ENCODE results near the gene POLR3C.

The POLR3C gene

GRCh38 chr1:145845144-145845513 lies 21.1 kb downstream of the POLR3C start:
- TF ChIP-seq CTCF (IDR thresholded peaks at IDR 0.05; ENCODE audit: control insufficient read depth, extremely low read depth, insufficient read depth), result no peak
- no peak for DNase-seq (ENCODE audit: low read depth)
- peak overlapping the region; percentile 48 for H3K4me3 ChIP-seq (ENCODE audit: low read depth, low read length)

GRCh38 chr1:145845514-145846161 lies 21.6 kb downstream of the POLR3C start, which contains the start of gene NUDT17:
NUDT17 (plus strand) TSS chr1:145845630; CDS start chr1:145845641, 11 bp downstream.
- peak; percentile 91 for TF ChIP-seq CTCF (IDR thresholded peaks at IDR 0.05; ENCODE audit: control insufficient read depth, extremely low read depth, insufficient read depth)
- H3K4me3 ChIP-seq (ENCODE audit: low read depth, low read length), result peak within 1 kb of the TSS; percentile 48
- DNase-seq (ENCODE audit: low read depth), result peak; percentile 25

- no peak for DNase-seq (ENCODE audit: low read depth)
Measured at GRCh38 chr1:145846201-145846612, 22.2 kb downstream of the POLR3C start.

GRCh38 chr1:145847827-145848226 lies 23.8 kb downstream of the POLR3C start:
- no peak for TF ChIP-seq CTCF (IDR thresholded peaks at IDR 0.05; ENCODE audit: control insufficient read depth, extremely low read depth, insufficient read depth)
- no peak for DNase-seq (ENCODE audit: low read depth)
- H3K4me3 ChIP-seq (ENCODE audit: low read depth, low read length), result no peak overlapping the region

More at GRCh38 chr1:145846201-145846612, 22.2 kb downstream of the POLR3C start:
- peak; percentile 48 for TF ChIP-seq CTCF (IDR thresholded peaks at IDR 0.05; ENCODE audit: control insufficient read depth, extremely low read depth, insufficient read depth)
- no peak overlapping the region for H3K4me3 ChIP-seq (ENCODE audit: low read depth, low read length)

- TF ChIP-seq CTCF (IDR thresholded peaks at IDR 0.05; ENCODE audit: control insufficient read depth, extremely low read depth, insufficient read depth), result no peak
- no peak for DNase-seq (ENCODE audit: low read depth)
- H3K4me3 ChIP-seq (ENCODE audit: low read depth, low read length), result no peak overlapping the region
Measured at GRCh38 chr1:145849356-145850160, 25.6 kb downstream of the POLR3C start.

- TF ChIP-seq CTCF (IDR thresholded peaks at IDR 0.05; ENCODE audit: control insufficient read depth, extremely low read depth, insufficient read depth), result no peak
- no peak overlapping the region for H3K4me3 ChIP-seq (ENCODE audit: low read depth, low read length)
- DNase-seq (ENCODE audit: low read depth), result no peak
Measured at GRCh38 chr1:145855426-145855948, 31.5 kb downstream of the POLR3C start.

Data from LNCaP clone FGC (cell line).